HepG2 (cell line): ENCODE results near the gene GNA15. TPM values are rescaled to one million over a fixed set of nuclear protein-coding genes. Genes with fewer than 3 reads are reported as not detected.
A peak's percentile ranks its signal among the peaks of the same experiment; 100 is the strongest.

ENCODE experiments used
- CEBPZ ChIP-seq: IDR thresholded peaks from 2 replicates; pipeline ENCODE4 v1.6.1; 2012; ENCODE audit warnings: low read length, improper control_type of control experiment
- FOXP1 ChIP-seq, 2 experiments: fragments of 450-650 bp in 1 of 2; IDR thresholded peaks; 2 replicates each; pipeline ENCODE4 v1.6.1; 2017 to 2018; ENCODE audit warnings: antibody characterized with exemption in 1 of 2
- KDM6A ChIP-seq: IDR thresholded peaks from 2 replicates; pipeline ENCODE4 v1.6.1; 2016; ENCODE audit warnings: low read depth
- MTF2 ChIP-seq: sonication (generic); formaldehyde crosslinking; IDR thresholded peaks from 2 replicates; pipeline ENCODE4 v1.5.0; 2020; ENCODE audit warnings: missing genetic modification reagents, borderline replicate concordance
- SAP130 ChIP-seq: IDR thresholded peaks from 2 replicates; pipeline ENCODE4 v1.6.1; 2016; ENCODE audit warnings: low read depth
- SOX13 ChIP-seq, 3 experiments: fragments of 450-650 bp in 1 of 3; sonication (generic) in 1 of 3; formaldehyde crosslinking in 1 of 3; IDR thresholded peaks in 2 of 3; conservative IDR thresholded peaks in 1 of 3; 2 replicates each; pipeline versions ENCODE4 v1.5.0 to v1.6.1; 2016 to 2020; ENCODE audit warnings: antibody characterized with exemption in 1 of 3, mild to moderate bottlenecking in 1 of 3, missing compliant biosample characterization in 1 of 3, missing genetic modification reagents in 1 of 3, moderate library complexity in 1 of 3
- SP2 ChIP-seq: sonication (generic); formaldehyde crosslinking; IDR thresholded peaks from 2 replicates; pipeline ENCODE4 v1.5.1; 2020; ENCODE audit warnings: mild to moderate bottlenecking, missing genetic modification reagents
- THAP7 ChIP-seq: sonication (generic); formaldehyde crosslinking; IDR thresholded peaks from 2 replicates; pipeline ENCODE4 v1.8.1; 2023; ENCODE audit warnings: mild to moderate bottlenecking, missing genetic modification reagents
- USF2 ChIP-seq, 2 experiments: sonication (generic) in 1 of 2; formaldehyde crosslinking in 1 of 2; IDR thresholded peaks; 2 replicates each; pipeline versions ENCODE4 v1.5.1 to v1.6.1; 2011 to 2020; ENCODE audit warnings: borderline replicate concordance in 1 of 2, low read depth in 1 of 2, low read length in 1 of 2, mild to moderate bottlenecking in 1 of 2, missing genetic modification reagents in 1 of 2, moderate library complexity in 1 of 2
- ZBTB10 ChIP-seq: sonication (generic); formaldehyde crosslinking; IDR thresholded peaks from 2 replicates; pipeline ENCODE4 v1.4.0; 2020; ENCODE audit warnings: missing genetic modification reagents, borderline replicate concordance
- ZBTB20 ChIP-seq: sonication (generic); formaldehyde crosslinking; IDR thresholded peaks from 2 replicates; pipeline ENCODE4 v1.8.1; 2023; ENCODE audit warnings: missing genetic modification reagents, low read depth, mild to moderate bottlenecking, borderline replicate concordance
- ZNF12 ChIP-seq: sonication (generic); formaldehyde crosslinking; IDR thresholded peaks from 2 replicates; pipeline ENCODE4 v1.5.0; 2020; ENCODE audit warnings: missing genetic modification reagents
- ZNF280B ChIP-seq: sonication (generic); formaldehyde crosslinking; IDR thresholded peaks from 2 replicates; pipeline ENCODE4 v1.5.0; 2020; ENCODE audit warnings: missing genetic modification reagents, mild to moderate bottlenecking, borderline replicate concordance
- ZNF615 ChIP-seq: sonication (generic); formaldehyde crosslinking; IDR thresholded peaks from 2 replicates; pipeline ENCODE4 v1.5.0; 2020; ENCODE audit warnings: mild to moderate bottlenecking, missing genetic modification reagents, borderline replicate concordance
- ZNF674 ChIP-seq: sonication (generic); formaldehyde crosslinking; IDR thresholded peaks from 2 replicates; pipeline ENCODE4 v1.5.0; 2020; ENCODE audit warnings: low read depth, mild to moderate bottlenecking, missing genetic modification reagents
- ZNF768 ChIP-seq: sonication (generic); formaldehyde crosslinking; IDR thresholded peaks from 2 replicates; pipeline ENCODE4 v1.4.0; 2020; ENCODE audit warnings: missing genetic modification reagents
- polyA plus RNA-seq, 8 experiments: library from polyadenylated mRNA; depleted of rRNA in 3 of 8; stranded (reverse) in 7 of 8; unstranded in 1 of 8; fragments of >200 nt; fragmentation: Illumina TruSeq in 4 of 8; extraction: Trizol in 4 of 8; gene quantifications; 2 replicates each; pipeline versions ENCODE4 v1.2.1 to v1.2.3, GENCODE V29; 2011 to 2016; ENCODE audit warnings: low read depth in 4 of 8, missing spikeins in 1 of 8, mixed read lengths in 1 of 8; ENCODE audit not compliant: insufficient read depth in 1 of 8
- total RNA-seq, 5 experiments: library from RNA; depleted of rRNA; stranded (reverse); fragments of >200 nt; fragmentation: Illumina TruSeq; extraction: Trizol; gene quantifications; 2 replicates each; pipeline ENCODE4 v1.2.3, GENCODE V29; 2016; ENCODE audit warnings: low read depth in 1 of 5

GNA15 gene
- total and polyA plus RNA-seq, 2 of the 13 experiments (the other 11 are each of a cell fraction or from before 2014, with no cell fraction given) = not detected

- TF ChIP-seq ZBTB10 (no peak), SP2 (no peak), SOX13 (IDR thresholded peaks at IDR 0.05) (no peak), SOX13 (CRISPR knock-in tag; conservative IDR thresholded peaks at IDR 0.05 in 1 of 2, IDR thresholded peaks at IDR 0.05 in 1 of 2) (peak in 1 of 2 experiments; percentile 7; a peak in 1 of 4 replicates), SAP130 (CRISPR knock-in tag) (peak; percentile 19; the same call in 1 of the 2 replicates), ZBTB20 (no peak), MTF2 (no peak), FOXP1 (IDR thresholded peaks at IDR 0.05) (no peak), FOXP1 (CRISPR knock-in tag; IDR thresholded peaks at IDR 0.05) (no peak), ZNF615 (no peak), ZNF280B (no peak), ZNF12 (CRISPR knock-in tag) (peak; percentile 49; the same call in 1 of the 2 replicates), CEBPZ (no peak), ZNF674 (no peak), USF2 (IDR thresholded peaks at IDR 0.05; ENCODE audit: low read depth, low read length) (peak; percentile 59), USF2 (CRISPR knock-in tag; IDR thresholded peaks at IDR 0.05; ENCODE audit: borderline replicate concordance) (no peak), THAP7 (CRISPR knock-in tag) (no peak), ZNF768 (CRISPR knock-in tag) (no peak), KDM6A (no peak)
Measured at GRCh38 chr19:3171894-3172672, 36.2 kb downstream of the GNA15 start (continued).
